Measurements from ENCODE around the gene DEFB119.

GRCh38 chr20:31394900-31395299, 4.5 kb upstream of the DEFB119 start:
- TF ChIP-seq CTCF (IDR thresholded peaks at IDR 0.05) = no peak
- no peak for TF ChIP-seq POLR2AphosphoS5 (IDR thresholded peaks at IDR 0.05)
